D721Med (cell line): ENCODE results near the gene HAVCR1.
"Not testable (repeated sequence)": the region's sequence is repeated elsewhere in the genome, so short reads cannot be mapped to it uniquely, and the experiment has no call there.

Experiments
- DNase-seq: peaks from one replicate; pipeline ENCODE4 v3.0.0; 2011; ENCODE audit warnings: low spot score; ENCODE audit not compliant: insufficient read length
- FAIRE-seq: peaks from 2 replicates; lab custom pipeline; 2011; peaks lifted over from hg19 to GRCh38; lab: Jason Lieb, UNC
- CTCF ChIP-seq: IDR thresholded peaks from 2 replicates; pipeline ENCODE4 v1.5.1; 2012; ENCODE audit warnings: mild to moderate bottlenecking, control low read depth; ENCODE audit not compliant: insufficient read depth; ENCODE audit errors: missing control alignments

Gene HAVCR1

GRCh38 chr5:157033071-157033583 is 25.8 kb downstream of the HAVCR1 start:
- no peak for TF ChIP-seq CTCF
- no peak for FAIRE-seq
- DNase-seq = no peak

GRCh38 chr5:157030692-157031091 is 28.2 kb downstream of the HAVCR1 start:
- no peak for DNase-seq
- no peak for TF ChIP-seq CTCF
- FAIRE-seq = no peak

DNA sequence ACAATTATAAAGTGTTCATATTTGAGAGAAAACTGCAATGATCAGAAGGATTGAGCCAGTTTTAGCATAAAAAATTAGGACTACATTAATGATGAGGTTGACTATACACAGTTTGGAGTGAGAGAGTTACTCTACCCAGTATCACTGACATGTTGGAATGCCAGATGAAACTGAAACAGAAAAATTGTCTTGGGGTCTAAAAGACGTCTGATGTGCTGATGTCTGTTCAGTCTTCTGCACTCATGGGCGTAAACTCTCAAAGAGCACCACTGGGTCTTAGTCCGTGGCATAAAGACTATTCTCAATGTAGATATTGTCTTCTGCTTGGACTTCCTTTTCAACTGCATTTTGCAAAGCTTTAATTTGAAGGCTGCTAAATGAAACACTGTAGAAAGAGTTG is 29.5 kb downstream of the HAVCR1 start:
- FAIRE-seq (no peak), DNase-seq (no peak)
- TF ChIP-seq CTCF = no peak

DNA sequence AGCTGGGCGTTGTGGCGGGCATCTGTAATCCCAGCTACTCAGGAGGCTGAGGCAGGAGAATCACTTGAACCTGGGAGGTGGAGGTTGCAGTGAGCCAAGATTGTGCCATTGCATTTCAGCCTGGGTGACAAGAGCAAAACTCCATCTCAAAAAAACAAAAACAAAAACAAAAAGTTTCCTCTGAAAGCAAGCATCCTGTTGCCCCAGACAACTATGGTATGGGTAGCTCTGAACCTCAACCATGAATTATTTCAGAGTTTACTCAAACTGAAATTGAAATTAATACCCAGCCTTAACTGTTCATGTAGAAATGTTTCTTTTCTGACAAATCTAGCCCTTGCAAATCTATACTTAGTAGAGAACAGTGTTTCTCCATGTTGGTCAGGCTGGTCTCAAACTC is 31.3 kb downstream of the HAVCR1 start:
- FAIRE-seq, DNase-seq: not testable (repeated sequence)

DNA sequence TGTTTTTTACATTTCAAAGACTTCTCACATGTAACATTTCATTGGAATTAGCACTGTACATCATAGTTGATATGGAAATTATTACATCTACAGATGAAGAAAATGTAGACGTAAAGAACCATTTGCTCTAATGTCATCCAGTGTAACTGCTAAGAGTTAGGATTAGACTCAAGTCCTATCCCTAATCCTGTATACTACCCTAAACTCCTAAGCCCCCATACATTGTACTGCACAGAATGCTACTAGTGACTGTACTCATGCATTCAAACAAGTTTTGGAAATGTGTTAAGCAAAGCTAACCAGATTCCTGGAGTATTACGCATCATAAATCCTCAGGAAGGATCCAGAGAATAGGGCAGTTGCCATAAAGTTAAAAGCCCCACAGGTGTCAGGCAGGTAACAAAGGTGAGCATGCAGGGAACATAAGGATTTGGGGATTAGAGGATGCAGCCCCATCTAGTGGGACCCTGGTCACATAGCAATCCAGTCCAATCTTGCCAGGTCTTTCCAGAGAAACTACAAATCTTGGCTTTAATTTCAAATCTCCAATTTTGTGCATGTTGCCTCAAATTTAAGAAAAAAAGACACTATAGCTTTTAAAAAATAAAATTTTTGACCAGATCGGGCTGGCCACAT is 32.0 kb downstream of the HAVCR1 start:
- DNase-seq (no peak), FAIRE-seq (no peak)
- TF ChIP-seq CTCF = peak; percentile 51

- DNase-seq (no peak), FAIRE-seq (no peak)
- no peak for TF ChIP-seq CTCF
Observed at GRCh38 chr5:157025093-157025698, 33.7 kb downstream of the HAVCR1 start.

- FAIRE-seq (no peak), DNase-seq (no peak)
- no peak for TF ChIP-seq CTCF
Observed at GRCh38 chr5:157024208-157024959, 34.5 kb downstream of the HAVCR1 start.
